ENCODE results near the gene MPPE1. TPM values are rescaled to one million over a fixed set of nuclear protein-coding genes. Genes with fewer than 3 reads are reported as not detected.

Gene MPPE1
- polyA plus RNA-seq, 3 donors = 53.4 to 96.8 (median 92.3) TPM

GRCh38 chr18:11865071-11865470 is 43.0 kb downstream of the MPPE1 start:
- intact Hi-C loops (cut with micrococcal nuclease) = loop anchor here in 1 of 2 donors (10.0 kb wide), 1 partner anchor 130 kb away; no protein-coding TSS in a partner anchor
- H4K20me1 ChIP-seq (ENCODE audit: insufficient read depth, low read length) = no peaks in the 10 kb centered on the region
- Mint-ChIP-seq H3K4me1 (peaks cover 6% of the 10 kb centered on the region), H3K36me3 (no peaks in the 10 kb centered on the region), H3K9me3 (peaks cover 0 to 6% (median 0%) of the 10 kb centered on the region in 7 donors), H3K27ac (no peak overlapping the region), H3K27me3 (ENCODE audit: low read depth in 3 of 3) (peaks cover 11 to 18% (median 13%) of the 10 kb centered on the region in 3 donors), H3K4me3 (peak overlapping the region in 1 of 2 donors; percentile 16)
- DNase-seq = no peak
- H3K27ac ChIP-seq (ENCODE audit: low read depth in 1 of 2, low read length in 2 of 2) = no peak overlapping the region
- H3K9ac ChIP-seq (ENCODE audit: insufficient read depth, low read length, poor library complexity, severe bottlenecking) = no peak overlapping the region
- peaks cover 3 to 5% of the 10 kb centered on the region in 2 donors for H3K4me1 ChIP-seq (ENCODE audit: control insufficient read depth in 1 of 2, insufficient read depth in 2 of 2, low read length in 2 of 2)
- H3K79me2 ChIP-seq (ENCODE audit: insufficient read depth, low read length) = no peaks in the 10 kb centered on the region
- H3K27me3 ChIP-seq (ENCODE audit: control insufficient read depth in 2 of 2, insufficient read depth in 2 of 2, low read length in 2 of 2) = no peaks in the 10 kb centered on the region
- WGBS (ENCODE audit: insufficient coverage) = 97% methylated on average over 12 of the region's 12 CpGs
- H3K9me3 ChIP-seq (replicated peaks in 1 of 2; ENCODE audit: control insufficient read depth in 1 of 2, insufficient read depth in 1 of 2, low read length in 2 of 2) = no peaks in the 10 kb centered on the region
- no peak overlapping the region for H3K4me2 ChIP-seq (replicated peaks; ENCODE audit: extremely low read depth, low read length, poor library complexity, severe bottlenecking)
- H3K4me3 ChIP-seq (replicated peaks in 1 of 3; ENCODE audit: low read depth in 2 of 3, low read length in 3 of 3) = no peak overlapping the region
- H3K36me3 ChIP-seq (replicated peaks in 1 of 2; ENCODE audit: control insufficient read depth in 1 of 2, insufficient read depth in 2 of 2, low read length in 2 of 2) = no peaks in the 10 kb centered on the region
- TF ChIP-seq, protein P1, sequence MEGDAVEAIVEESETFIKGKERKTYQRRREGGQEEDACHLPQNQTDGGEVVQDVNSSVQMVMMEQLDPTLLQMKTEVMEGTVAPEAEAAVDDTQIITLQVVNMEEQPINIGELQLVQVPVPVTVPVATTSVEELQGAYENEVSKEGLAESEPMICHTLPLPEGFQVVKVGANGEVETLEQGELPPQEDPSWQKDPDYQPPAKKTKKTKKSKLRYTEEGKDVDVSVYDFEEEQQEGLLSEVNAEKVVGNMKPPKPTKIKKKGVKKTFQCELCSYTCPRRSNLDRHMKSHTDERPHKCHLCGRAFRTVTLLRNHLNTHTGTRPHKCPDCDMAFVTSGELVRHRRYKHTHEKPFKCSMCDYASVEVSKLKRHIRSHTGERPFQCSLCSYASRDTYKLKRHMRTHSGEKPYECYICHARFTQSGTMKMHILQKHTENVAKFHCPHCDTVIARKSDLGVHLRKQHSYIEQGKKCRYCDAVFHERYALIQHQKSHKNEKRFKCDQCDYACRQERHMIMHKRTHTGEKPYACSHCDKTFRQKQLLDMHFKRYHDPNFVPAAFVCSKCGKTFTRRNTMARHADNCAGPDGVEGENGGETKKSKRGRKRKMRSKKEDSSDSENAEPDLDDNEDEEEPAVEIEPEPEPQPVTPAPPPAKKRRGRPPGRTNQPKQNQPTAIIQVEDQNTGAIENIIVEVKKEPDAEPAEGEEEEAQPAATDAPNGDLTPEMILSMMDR (IDR thresholded peaks at IDR 0.05) = no peak
- H2AFZ ChIP-seq (ENCODE audit: insufficient read depth, low read depth, low read length, poor library complexity, severe bottlenecking) = no peak overlapping the region

GRCh38 chr18:11864471-11864870 is 43.6 kb downstream of the MPPE1 start:
- Histone ChIP-seq H3K27me3 (ENCODE audit: control insufficient read depth in 2 of 2, insufficient read depth in 2 of 2, low read length in 2 of 2) (no peaks in the 10 kb centered on the region), H3K4me3 (replicated peaks in 1 of 3; ENCODE audit: low read depth in 2 of 3, low read length in 3 of 3) (no peak overlapping the region), H2AFZ (ENCODE audit: insufficient read depth, low read depth, low read length, poor library complexity, severe bottlenecking) (no peak overlapping the region), H3K9ac (ENCODE audit: insufficient read depth, low read length, poor library complexity, severe bottlenecking) (no peak overlapping the region), H4K20me1 (ENCODE audit: insufficient read depth, low read length) (no peaks in the 10 kb centered on the region), H3K9me3 (replicated peaks in 1 of 2; ENCODE audit: control insufficient read depth in 1 of 2, insufficient read depth in 1 of 2, low read length in 2 of 2) (no peaks in the 10 kb centered on the region), H3K27ac (ENCODE audit: low read depth in 1 of 2, low read length in 2 of 2) (no peak overlapping the region), H3K36me3 (replicated peaks in 1 of 2; ENCODE audit: control insufficient read depth in 1 of 2, insufficient read depth in 2 of 2, low read length in 2 of 2) (no peaks in the 10 kb centered on the region), H3K4me1 (ENCODE audit: control insufficient read depth in 1 of 2, insufficient read depth in 2 of 2, low read length in 2 of 2) (peaks cover 6 to 10% of the 10 kb centered on the region in 2 donors), H3K79me2 (ENCODE audit: insufficient read depth, low read length) (no peaks in the 10 kb centered on the region), H3K4me2 (replicated peaks; ENCODE audit: extremely low read depth, low read length, poor library complexity, severe bottlenecking) (no peak overlapping the region)
- H3K4me3 Mint-ChIP-seq = no peak overlapping the region
- peaks cover 0 to 6% (median 0%) of the 10 kb centered on the region in 7 donors for H3K9me3 Mint-ChIP-seq
- TF ChIP-seq, protein P1 (IDR thresholded peaks at IDR 0.05) = no peak
- H3K27ac Mint-ChIP-seq = no peak overlapping the region
- intact Hi-C loops (cut with micrococcal nuclease) = loop anchor here in 1 of 2 donors (10.0 kb wide), 1 partner anchor 130 kb away; no protein-coding TSS in a partner anchor
- WGBS (ENCODE audit: insufficient coverage) = 88% methylated on average over 2 of the region's 2 CpGs
- peaks cover 8% of the 10 kb centered on the region for H3K4me1 Mint-ChIP-seq
- peaks cover 11 to 17% (median 13%) of the 10 kb centered on the region in 3 donors for H3K27me3 Mint-ChIP-seq (ENCODE audit: low read depth in 3 of 3)
- no peak for DNase-seq
- no peaks in the 10 kb centered on the region for H3K36me3 Mint-ChIP-seq

Measured in CD14-positive monocyte (primary cell).